IMR-90 (cell line): Measurements from ENCODE around the gene FGB. TPM values are rescaled to one million over a fixed set of nuclear protein-coding genes. Genes with fewer than 3 reads are reported as not detected.

Source experiments
- microRNA-seq, 2 experiments: library from miRNA; stranded (forward) in 1 of 2; unstranded in 1 of 2; fragments of 10-50 nt in 1 of 2; fragments of <30 nt in 1 of 2; gene quantifications in 1 of 2; microRNA quantifications in 1 of 2; one replicate each; pipeline versions ENCODE3 to v1.1.0; 2013 to 2020; ENCODE audit not compliant: insufficient read depth in 1 of 2, insufficient read length in 1 of 2, unreplicated experiment in 1 of 2
- polyA plus RNA-seq, 3 experiments: library from polyadenylated mRNA; depleted of rRNA; stranded (reverse); fragments of >200 nt; gene quantifications; 2 replicates each; pipeline ENCODE4 v1.2.3, GENCODE V29; 2012; ENCODE audit warnings: low replicate concordance in 1 of 3
- small RNA-seq, 5 experiments: library from RNA; depleted of rRNA; stranded (forward); fragments of <200 nt; gene quantifications; one replicate each; pipeline ENCODE3, GENCODE V24; 2012
- total RNA-seq: library from RNA; depleted of rRNA; stranded (reverse); fragments of >200 nt; gene quantifications from 2 replicates; pipeline ENCODE4 v1.2.3, GENCODE V29; 2012; rRNA removed

Gene FGB
- total and polyA plus RNA-seq, 2 of the 4 experiments (the other 2 are of a cell fraction), result not detected

Small RNAs within 50 kb of the gene (microRNA-seq; reads per million reads assigned to microRNA genes)
- not detected for gene RNU6-1285P (ENCODE audit: insufficient read depth, insufficient read length)

Small RNAs within 50 kb of the gene (small RNA-seq; reads per million reads assigned to genes)
- 0 to 0.60 (median 0) reads per million in 5 experiments for gene RNU6-1285P

Other genes starting within 250 kb of the FGB start
- not detected in 2 replicates for gene DCHS2, start 71.2 kb upstream of the FGB start, total RNA-seq
- gene DCHS2, start 71.2 kb upstream of the FGB start, polyA plus RNA-seq (2012; rRNA removed), result not detected in 2 replicates
- 107 and 200 TPM in 2 replicates for gene PLRG1, start 12.6 kb upstream of the FGB start, total RNA-seq
- gene PLRG1, start 12.6 kb upstream of the FGB start, polyA plus RNA-seq (2012; rRNA removed), result 70.0 and 76.1 TPM in 2 replicates
- gene FGA, start 27.7 kb downstream of the FGB start, total RNA-seq, result not detected in 2 replicates
- not detected in 2 replicates for gene FGA, start 27.7 kb downstream of the FGB start, polyA plus RNA-seq (2012; rRNA removed)
- not detected in 2 replicates for gene FGG, start 49.6 kb downstream of the FGB start, total RNA-seq
- not detected in 2 replicates for gene FGG, start 49.6 kb downstream of the FGB start, polyA plus RNA-seq (2012; rRNA removed)
- gene LRAT, start 181.0 kb downstream of the FGB start, total RNA-seq, result under 0.01 TPM in 2 replicates
- 0.03 TPM in 1 of 2 replicates, not detected in the other for gene LRAT, start 181.0 kb downstream of the FGB start, polyA plus RNA-seq (2012; rRNA removed)
- gene RBM46, start 218.3 kb downstream of the FGB start, total RNA-seq, result not detected in 2 replicates
- not detected in 2 replicates for gene RBM46, start 218.3 kb downstream of the FGB start, polyA plus RNA-seq (2012; rRNA removed)